Activated CD4-positive, alpha-beta memory T cell treated with anti-CD3 and anti-CD28 coated beads for 36 hours (primary cell): ENCODE results near the gene CABP4. TPM values are rescaled to one million over a fixed set of nuclear protein-coding genes. Genes with fewer than 3 reads are reported as not detected.
"Not testable (repeated sequence)": the region's sequence is repeated elsewhere in the genome, so short reads cannot be mapped to it uniquely, and the experiment has no call there.

Source experiments
- CTCF ChIA-PET: fragments of 350-600 bp; sonication (Branson Sonifier 250); formaldehyde crosslinking; loops from one replicate; lab custom pipeline; 2021; ENCODE audit warnings: antibody characterized with exemption, inconsistent platforms; lab: Charles Lee
- POLR2A ChIA-PET: fragments of 350-600 bp; sonication (Branson Sonifier 250); formaldehyde crosslinking; loops from one replicate; lab custom pipeline; 2021; ENCODE audit warnings: antibody characterized with exemption; lab: Charles Lee
- DNase-seq: peaks from one replicate; pipeline ENCODE4 v3.0.0-alpha.2; 2020
- H3K27ac Mint-ChIP-seq: one replicate; pipeline ENCODE4 v1.8.0; 2021; ENCODE audit warnings: mixed read lengths
- H3K27me3 Mint-ChIP-seq: one replicate; pipeline ENCODE4 v1.8.0; 2021; ENCODE audit warnings: mixed read lengths
- H3K36me3 Mint-ChIP-seq: one replicate; pipeline ENCODE4 v1.8.0; 2021; ENCODE audit warnings: mixed read lengths
- H3K4me1 Mint-ChIP-seq: one replicate; pipeline ENCODE4 v1.8.0; 2021; ENCODE audit warnings: low read depth, mixed read lengths
- H3K4me3 Mint-ChIP-seq: one replicate; pipeline ENCODE4 v1.8.0; 2021; ENCODE audit warnings: mild to moderate bottlenecking, mixed read lengths
- H3K9me3 Mint-ChIP-seq: one replicate; pipeline ENCODE4 v1.8.0; 2021; ENCODE audit warnings: mixed read lengths
- intact Hi-C: fragments of 100-400 bp; cut with micrococcal nuclease; formaldehyde crosslinking; loops from one replicate; pipeline ENCODE4 v1.15.1; 2023
- total RNA-seq, 2 experiments: library from RNA; stranded (reverse); gene quantifications; one replicate each; pipeline ENCODE4 v1.2.3, GENCODE V29; 2021

The CABP4 gene
- total RNA-seq, 2 experiments from 2014 or later = 1.0 to 1.2 TPM

DNA sequence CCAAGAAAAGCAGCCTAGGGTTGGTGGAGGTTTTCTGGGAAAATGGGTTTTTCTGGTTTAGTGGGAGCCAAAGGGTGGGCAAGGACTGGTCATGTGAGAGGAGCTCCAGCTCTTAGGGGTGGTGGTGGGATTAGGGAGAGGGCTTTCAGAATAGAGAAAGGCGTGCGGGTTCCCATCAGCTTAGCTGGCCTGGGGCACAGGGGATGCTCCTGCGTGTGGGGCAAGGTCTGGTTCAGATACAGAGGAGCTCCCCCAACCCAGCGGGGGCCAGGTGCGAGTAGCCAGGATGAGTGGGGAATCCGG, 13.3 kb downstream of the CABP4 start:
- CTCF ChIA-PET = interaction anchor here (0.7 to 2.5 kb wide), 13 partner anchors 16 to 161 kb away, joined by 3 to 17 read pairs (median 4); partner anchors contain the start of genes AIP, CORO1B, NUDT8 and PITPNM1
- peak overlapping the region; percentile 90 for H3K27ac Mint-ChIP-seq
- peak; percentile 41 for DNase-seq
- H3K4me1 Mint-ChIP-seq = peaks cover 32% of the 10 kb centered on the region
- intact Hi-C loops = loop anchor here (2.0 to 5.0 kb wide), 2 partner anchors 30 to 41 kb away; partner anchors contain the start of gene RPS6KB2
- no peaks in the 10 kb centered on the region for H3K9me3 Mint-ChIP-seq
- peaks cover 5% of the 10 kb centered on the region for H3K36me3 Mint-ChIP-seq
- POLR2A ChIA-PET = interaction anchor here (0.6 to 4.3 kb wide), 18 partner anchors 12 to 229 kb away, joined by 3 to 35 read pairs (median 4); partner anchors contain the start of genes AIP, PITPNM1, PPP1CA and PTPRCAP
- peak overlapping the region; percentile 90 for H3K4me3 Mint-ChIP-seq
- H3K27me3 Mint-ChIP-seq = no peaks in the 10 kb centered on the region

DNA sequence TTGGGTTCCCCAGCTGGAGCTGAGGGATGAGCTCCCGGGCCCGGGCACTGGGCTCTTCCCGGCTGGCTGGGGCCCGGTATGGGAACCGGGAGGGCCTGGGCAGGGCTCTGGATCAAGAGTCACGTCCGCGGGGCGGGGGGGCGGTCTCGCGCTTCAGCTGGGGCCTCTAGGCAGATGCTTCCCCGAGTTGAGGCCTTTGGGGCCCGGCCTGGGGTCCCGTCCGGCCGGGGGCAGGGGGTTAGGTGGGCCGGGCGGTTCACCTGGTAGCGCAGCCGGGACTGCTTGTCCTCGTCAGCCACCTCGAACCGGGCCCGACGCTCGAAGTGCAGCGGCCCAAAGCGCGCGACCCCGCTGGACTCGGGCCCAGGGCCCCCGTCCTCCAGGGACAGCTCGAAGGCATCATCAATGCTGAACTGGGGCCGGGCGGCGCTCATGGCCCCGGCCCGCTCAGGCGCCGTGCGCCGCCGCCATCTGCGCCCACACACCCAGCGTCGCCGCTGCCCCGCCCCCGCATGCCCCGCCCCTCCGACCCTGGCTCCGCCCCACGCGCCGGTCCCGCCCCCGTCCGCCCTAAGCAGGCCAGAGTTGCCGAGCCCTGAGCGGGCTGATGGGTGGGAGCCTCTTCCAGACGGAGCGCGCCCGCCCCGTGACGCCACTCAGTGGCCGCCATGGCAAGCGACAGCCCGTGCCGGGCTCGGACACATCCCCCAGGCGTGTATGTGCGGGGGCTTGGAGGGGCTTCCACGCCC, 13.8 kb downstream of the CABP4 start, which contains the start of gene TMEM134:
TMEM134 (minus strand) TSS at position 493 of the 749 bp plus-strand sequence; CDS start at position 434, 59 bp downstream.
- Mint-ChIP-seq H3K4me1 (peaks cover 32% of the 10 kb centered on the region), H3K4me3 (peak within 1 kb of the TSS; percentile 90), H3K27me3 (no peaks in the 10 kb centered on the region), H3K27ac (peak within 1 kb of the TSS; percentile 90), H3K9me3 (no peaks in the 10 kb centered on the region), H3K36me3 (peaks cover 5% of the 10 kb centered on the region)
- peak; percentile 95 for DNase-seq
- intact Hi-C loops = loop anchor here (1.0 to 5.0 kb wide), 5 partner anchors 14 to 67 kb away; partner anchors contain the start of genes AIP and RPS6KB2
- ChIA-PET POLR2A (interaction anchor here (0.6 to 4.3 kb wide), 18 partner anchors 12 to 229 kb away, joined by 3 to 35 read pairs (median 4); partner anchors contain the start of genes AIP, PITPNM1, PPP1CA and PTPRCAP), CTCF (interaction anchor here (0.7 to 2.5 kb wide), 12 partner anchors 15 to 161 kb away, joined by 3 to 17 read pairs (median 5); partner anchors contain the start of genes AIP, CORO1B, NUDT8 and PITPNM1)

DNA sequence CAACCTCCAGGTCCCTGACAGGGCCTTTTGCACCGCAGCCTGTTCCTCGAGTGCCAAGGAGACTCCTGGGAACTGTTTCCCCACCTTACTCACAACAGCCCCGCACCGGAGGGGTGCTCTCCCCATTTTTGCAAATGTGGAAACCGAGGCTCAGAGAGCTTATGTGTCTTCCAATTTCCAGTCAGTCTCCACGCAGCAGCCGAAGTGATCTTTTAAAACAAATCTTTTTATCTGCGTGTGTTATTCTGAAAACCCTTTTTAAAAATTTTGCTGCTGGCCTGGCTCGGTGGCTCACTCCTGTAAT, 14.3 kb downstream of the CABP4 start:
- no peak for DNase-seq
- Mint-ChIP-seq H3K27ac (peak overlapping the region; percentile 77), H3K36me3 (peaks cover 5% of the 10 kb centered on the region), H3K9me3 (no peaks in the 10 kb centered on the region), H3K4me3 (peak overlapping the region; percentile 75), H3K27me3 (no peaks in the 10 kb centered on the region), H3K4me1 (peaks cover 30% of the 10 kb centered on the region)
- POLR2A ChIA-PET = interaction anchor here (1.5 to 4.3 kb wide), 4 partner anchors 17 to 61 kb away, joined by 3 to 35 read pairs (median 14); partner anchors contain the start of gene PTPRCAP
- intact Hi-C loops = loop anchor here (1.0 to 5.0 kb wide), 5 partner anchors 14 to 67 kb away; partner anchors contain the start of genes AIP and RPS6KB2
- CTCF ChIA-PET = interaction anchor here (1.5 to 2.5 kb wide), 4 partner anchors 15 to 87 kb away, joined by 4 to 17 read pairs (median 10); partner anchors contain the start of genes AIP and PPP1CA

DNA sequence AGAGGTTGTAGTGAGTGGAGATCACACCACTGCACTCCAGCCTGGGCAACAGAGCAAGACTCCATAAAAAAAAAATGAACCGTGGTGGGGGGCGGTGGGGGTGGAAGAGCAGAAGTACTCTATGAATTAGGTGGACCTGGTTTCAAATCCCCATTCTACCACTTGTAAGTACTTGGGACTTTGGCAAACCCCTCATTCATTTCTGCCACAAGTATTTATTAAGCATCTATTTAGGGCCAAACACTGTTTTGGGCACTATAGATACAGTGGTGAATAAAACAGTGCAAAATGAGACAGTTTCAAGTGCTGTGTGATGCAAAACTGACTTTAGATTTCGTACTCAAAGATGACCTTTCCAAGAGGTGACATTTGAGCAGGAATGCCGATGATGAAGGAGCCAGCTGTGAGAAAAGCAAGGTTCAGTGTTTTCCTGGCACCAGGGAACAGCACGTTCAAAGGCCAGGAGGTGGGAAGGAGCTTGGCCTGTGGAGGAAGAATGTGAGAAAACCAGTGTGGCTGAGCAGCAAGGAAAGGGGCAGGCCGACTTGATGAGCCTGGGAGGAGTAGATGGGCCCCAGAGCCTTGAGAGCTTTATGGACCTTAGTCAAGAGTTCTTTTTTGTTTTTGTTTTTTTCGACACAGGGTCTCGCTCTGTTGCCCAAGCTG, 15.3 kb downstream of the CABP4 start:
- ChIA-PET CTCF (no interaction called here), POLR2A (interaction anchor here (4.3 kb wide), 1 partner anchor 16 kb away, joined by 35 read pairs; no protein-coding TSS in a partner anchor)
- H3K36me3 Mint-ChIP-seq = peaks cover under 1% of the 10 kb centered on the region
- no peak overlapping the region for H3K27ac Mint-ChIP-seq
- no peak for DNase-seq
- H3K4me1 Mint-ChIP-seq = peaks cover 26% of the 10 kb centered on the region
- H3K9me3 Mint-ChIP-seq = no peaks in the 10 kb centered on the region
- H3K4me3 Mint-ChIP-seq = peak overlapping the region; percentile 2
- H3K27me3 Mint-ChIP-seq = no peaks in the 10 kb centered on the region
- intact Hi-C loops = no loop called here

DNA sequence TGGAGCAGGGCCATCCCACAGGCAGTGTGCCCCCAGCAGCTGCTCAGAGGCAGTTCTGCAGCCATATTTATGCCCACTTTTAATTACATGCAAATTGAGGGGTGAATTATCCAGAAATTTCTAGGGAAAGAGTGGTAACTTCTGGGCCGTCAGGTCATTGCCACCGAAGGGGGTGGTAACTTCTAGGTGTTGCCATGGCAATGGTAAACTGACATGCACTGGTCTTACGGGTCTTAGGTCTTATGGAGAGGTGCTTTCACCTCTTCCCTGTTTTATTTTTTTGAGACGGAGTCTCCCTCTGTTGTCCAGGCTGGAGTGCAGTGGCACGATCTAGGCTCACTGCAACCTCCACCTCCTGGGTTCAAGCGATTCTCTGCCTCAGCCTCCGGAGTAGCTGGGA, 17.7 kb downstream of the CABP4 start:
- ChIA-PET POLR2A (no interaction called here), CTCF (no interaction called here)
- Mint-ChIP-seq H3K9me3 (no peaks in the 10 kb centered on the region), H3K27ac (no peak overlapping the region), H3K36me3 (no peaks in the 10 kb centered on the region), H3K27me3 (no peaks in the 10 kb centered on the region), H3K4me1 (peaks cover 10% of the 10 kb centered on the region), H3K4me3 (no peak overlapping the region)
- intact Hi-C loops = no loop called here
- no peak for DNase-seq

DNA sequence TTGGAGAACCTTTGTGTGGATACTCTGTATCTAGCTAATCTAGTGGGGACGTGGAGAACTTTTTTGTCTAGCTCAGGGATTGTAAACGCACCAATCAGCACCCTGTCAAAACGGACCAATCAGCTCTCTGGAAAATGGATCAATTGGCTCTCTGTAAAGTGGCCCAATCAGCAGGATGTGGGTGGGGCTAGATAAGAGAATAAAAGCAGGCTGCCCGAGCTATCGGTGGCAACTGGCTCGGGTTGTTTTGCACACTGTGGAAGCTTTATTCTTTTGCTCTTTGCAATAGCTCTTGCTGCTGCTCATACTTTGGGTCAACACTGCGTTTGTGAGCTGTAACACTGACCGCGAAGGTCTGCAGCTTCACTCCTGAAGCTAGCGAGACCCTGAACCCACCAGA, 21.5 kb downstream of the CABP4 start:
- POLR2A ChIA-PET = interaction anchor here (0.6 kb wide), 1 partner anchor 63 kb away, joined by 3 read pairs; no protein-coding TSS in a partner anchor
- H3K27ac Mint-ChIP-seq, H3K36me3 Mint-ChIP-seq, CTCF ChIA-PET, H3K4me1 Mint-ChIP-seq, H3K9me3 Mint-ChIP-seq, DNase-seq, H3K27me3 Mint-ChIP-seq, intact Hi-C loops, H3K4me3 Mint-ChIP-seq: not testable (repeated sequence)

DNA sequence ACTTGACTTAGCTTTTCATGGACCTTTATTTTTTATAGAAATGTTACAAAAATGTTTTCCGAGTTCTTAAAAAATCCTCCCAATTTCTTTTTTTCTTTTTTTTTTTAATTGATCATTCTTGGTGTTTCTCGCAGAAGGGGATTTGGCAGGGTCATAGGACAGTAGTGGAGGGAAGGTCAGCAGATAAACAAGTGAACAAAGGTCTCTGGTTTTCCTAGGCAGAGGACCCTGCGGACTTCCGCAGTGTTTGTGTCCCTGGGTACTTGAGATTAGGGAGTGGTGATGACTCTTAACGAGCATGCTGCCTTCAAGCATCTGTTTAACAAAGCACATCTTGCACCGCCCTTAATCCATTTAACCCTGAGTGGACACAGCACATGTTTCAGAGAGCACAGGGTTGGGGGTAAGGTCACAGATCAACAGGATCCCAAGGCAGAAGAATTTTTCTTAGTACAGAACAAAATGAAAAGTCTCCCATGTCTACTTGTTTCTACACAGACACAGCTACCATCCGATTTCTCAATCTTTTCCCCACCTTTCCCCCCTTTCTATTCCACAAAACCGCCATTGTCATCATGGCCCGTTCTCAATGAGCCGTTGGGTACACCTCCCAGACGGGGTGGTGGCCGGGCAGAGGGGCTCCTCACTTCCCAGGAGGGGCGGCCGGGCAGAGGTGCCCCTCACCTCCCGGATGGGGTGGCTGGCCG, 22.3 kb downstream of the CABP4 start:
- intact Hi-C loops, H3K9me3 Mint-ChIP-seq, CTCF ChIA-PET, H3K4me1 Mint-ChIP-seq, DNase-seq, H3K36me3 Mint-ChIP-seq, H3K4me3 Mint-ChIP-seq, H3K27me3 Mint-ChIP-seq, H3K27ac Mint-ChIP-seq: not testable (repeated sequence)
- POLR2A ChIA-PET = interaction anchor here (0.6 kb wide), 1 partner anchor 64 kb away, joined by 3 read pairs; no protein-coding TSS in a partner anchor

DNA sequence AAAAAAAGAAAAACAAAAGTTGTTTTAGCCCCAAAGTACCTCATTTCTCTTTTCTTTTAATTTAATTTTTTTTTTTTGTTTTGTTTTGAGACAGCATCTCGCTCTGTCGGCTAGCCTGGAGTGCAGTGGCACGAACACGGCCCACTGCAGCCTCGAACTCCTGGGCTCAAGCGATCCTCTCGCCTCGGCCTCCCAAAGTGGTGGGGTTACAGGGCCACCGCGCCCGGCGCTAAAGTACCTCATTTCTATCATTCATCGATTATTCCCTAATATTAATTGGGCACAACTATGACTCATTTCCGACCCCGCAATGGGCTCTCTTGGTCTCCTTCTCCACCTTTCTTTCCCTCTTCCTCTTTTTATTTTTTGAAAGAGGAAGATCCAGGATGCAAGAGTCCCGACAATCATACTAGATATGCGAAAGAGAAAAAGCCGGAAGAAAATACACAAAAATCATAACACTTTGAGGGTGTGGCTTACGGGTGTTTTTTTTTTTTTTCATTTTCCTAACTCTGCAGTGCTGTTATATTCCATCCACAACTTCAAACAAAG, 27.2 kb downstream of the CABP4 start:
- Mint-ChIP-seq H3K27me3 (no peaks in the 10 kb centered on the region), H3K9me3 (no peaks in the 10 kb centered on the region), H3K36me3 (peaks cover 26% of the 10 kb centered on the region), H3K4me1 (peaks cover 34% of the 10 kb centered on the region), H3K27ac (peak overlapping the region; percentile 99), H3K4me3 (peak overlapping the region; percentile 90)
- DNase-seq = peak; percentile 33
- CTCF ChIA-PET = interaction anchor here (0.7 to 3.6 kb wide), 5 partner anchors 14 to 137 kb away, joined by 3 to 13 read pairs (median 4); partner anchors contain the start of genes PITPNM1 and TMEM134
- intact Hi-C loops = loop anchor here (1.0 to 10.0 kb wide), 2 partner anchors 18 to 368 kb away; partner anchors contain the start of gene KDM2A
- POLR2A ChIA-PET = interaction anchor here (0.7 to 7.2 kb wide), 4 partner anchors 14 to 81 kb away, joined by 3 to 67 read pairs (median 6); partner anchors contain the start of genes PPP1CA, PTPRCAP, TBC1D10C and TMEM134

DNA sequence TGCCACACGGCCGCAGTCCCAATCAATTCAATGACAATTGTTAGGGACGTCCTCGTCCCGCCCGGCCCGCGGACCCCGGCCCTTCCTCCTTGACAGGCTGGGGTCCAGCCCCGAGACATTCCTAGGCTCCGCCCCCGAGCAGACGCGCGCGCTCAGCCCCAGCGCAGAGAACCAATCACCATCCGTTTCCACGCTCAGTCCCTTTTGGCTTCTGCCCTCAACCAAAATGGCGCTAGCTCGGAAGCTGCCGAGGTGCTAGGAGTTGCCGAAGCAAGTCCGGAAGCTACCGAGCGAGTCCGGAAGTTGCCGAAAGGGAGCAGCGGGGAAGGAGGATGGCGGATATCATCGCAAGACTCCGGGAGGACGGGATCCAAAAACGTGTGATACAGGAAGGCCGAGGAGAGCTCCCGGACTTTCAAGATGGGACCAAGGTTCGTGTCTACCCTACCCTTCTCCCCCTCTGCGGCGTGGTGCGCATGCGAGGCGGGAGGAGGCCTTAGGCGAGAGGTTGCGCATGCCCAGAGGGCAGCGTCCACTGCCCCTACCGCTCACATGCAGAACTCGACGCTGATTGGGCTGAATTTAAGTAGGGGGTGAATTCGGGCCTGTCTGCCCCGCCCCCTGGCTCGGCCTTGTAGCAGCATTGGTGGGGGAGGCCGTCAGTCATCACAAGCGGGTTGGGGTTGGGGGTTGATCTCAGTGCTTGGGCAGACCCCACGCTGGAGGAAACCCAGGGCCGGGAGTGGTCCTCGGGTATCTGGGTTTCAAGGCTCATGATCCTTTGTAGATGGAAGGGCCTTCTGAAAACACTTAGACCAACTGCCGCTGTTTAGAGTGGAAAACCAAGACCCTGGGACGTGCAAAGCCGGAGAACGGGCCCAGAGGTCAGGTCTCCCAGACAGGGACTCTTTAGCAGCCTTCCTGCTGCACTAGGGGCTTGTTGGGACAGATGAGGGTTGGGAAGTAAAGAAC, 28.0 kb downstream of the CABP4 start, which contains the start of gene AIP:
AIP (plus strand) TSS at position 200 of the 972 bp plus-strand sequence; CDS start at position 333, 133 bp downstream.
- peaks cover 42% of the 10 kb centered on the region for H3K4me1 Mint-ChIP-seq
- POLR2A ChIA-PET = interaction anchor here (0.7 to 7.2 kb wide), 7 partner anchors 15 to 243 kb away, joined by 3 to 67 read pairs (median 5); partner anchors contain the start of genes PPP1CA, PTPRCAP, RPS6KB2 and TBC1D10C

More for the DNA sequence above, 28.0 kb downstream of the CABP4 start, which contains the start of gene AIP:
- intact Hi-C loops = loop anchor here (1.0 to 10.0 kb wide), 3 partner anchors 14 to 368 kb away; partner anchors contain the start of genes KDM2A and TMEM134
- H3K4me3 Mint-ChIP-seq = peak within 1 kb of the TSS; percentile 90
- peak within 1 kb of the TSS; percentile 99 for H3K27ac Mint-ChIP-seq
- peak; percentile 99 for DNase-seq
- no peaks in the 10 kb centered on the region for H3K9me3 Mint-ChIP-seq
- no peaks in the 10 kb centered on the region for H3K27me3 Mint-ChIP-seq
- peaks cover 32% of the 10 kb centered on the region for H3K36me3 Mint-ChIP-seq
- CTCF ChIA-PET = interaction anchor here (1.0 to 3.6 kb wide), 4 partner anchors 14 to 137 kb away, joined by 3 to 13 read pairs (median 6); partner anchors contain the start of genes PITPNM1 and TMEM134
